Measurements from ENCODE around the gene LPGAT1.

The LPGAT1 gene

GRCh38 chr1:211808475-211808874 lies 22.1 kb downstream of the LPGAT1 start:
- Histone ChIP-seq H3K4me1 (no peaks in the 10 kb centered on the region), H3K4me3 (ENCODE audit: low read depth, low read length) (no peak overlapping the region), H3K36me3 (peaks cover 4% of the 10 kb centered on the region), H3K9me3 (no peaks in the 10 kb centered on the region; the same call in 1 of the 2 replicates), H3K27me3 (no peaks in the 10 kb centered on the region)
- DNase-seq: no peak
- TF ChIP-seq CTCF (IDR thresholded peaks at IDR 0.05; ENCODE audit: low read depth, low read length): no peak

DNA sequence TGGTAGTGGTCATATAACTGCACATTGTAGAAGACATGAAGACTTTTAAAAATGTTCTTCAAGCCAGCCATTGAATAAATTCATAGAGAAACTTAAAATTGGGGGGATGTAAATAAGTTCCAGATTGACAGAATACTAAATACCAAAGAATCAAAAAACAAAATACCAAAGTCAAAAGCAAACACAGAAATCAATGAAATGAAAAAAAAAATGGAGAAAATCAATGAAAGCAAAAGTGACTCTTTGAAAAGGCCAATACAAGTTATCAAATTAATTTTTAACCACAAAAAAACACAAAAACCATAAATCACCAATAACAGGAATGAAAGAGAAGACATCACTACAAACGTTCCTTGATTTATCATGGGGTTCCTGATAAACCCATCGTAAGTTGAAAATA lies 25.6 kb downstream of the LPGAT1 start:
- DNase-seq: no peak
- Histone ChIP-seq H3K9me3 (peaks cover 3% of the 10 kb centered on the region; the same call in 1 of the 2 replicates), H3K4me1 (no peaks in the 10 kb centered on the region), H3K4me3 (ENCODE audit: low read depth, low read length) (no peak overlapping the region), H3K36me3 (peaks cover 4% of the 10 kb centered on the region), H3K27me3 (no peaks in the 10 kb centered on the region)
- no peak for TF ChIP-seq CTCF (IDR thresholded peaks at IDR 0.05; ENCODE audit: low read depth, low read length)

DNA sequence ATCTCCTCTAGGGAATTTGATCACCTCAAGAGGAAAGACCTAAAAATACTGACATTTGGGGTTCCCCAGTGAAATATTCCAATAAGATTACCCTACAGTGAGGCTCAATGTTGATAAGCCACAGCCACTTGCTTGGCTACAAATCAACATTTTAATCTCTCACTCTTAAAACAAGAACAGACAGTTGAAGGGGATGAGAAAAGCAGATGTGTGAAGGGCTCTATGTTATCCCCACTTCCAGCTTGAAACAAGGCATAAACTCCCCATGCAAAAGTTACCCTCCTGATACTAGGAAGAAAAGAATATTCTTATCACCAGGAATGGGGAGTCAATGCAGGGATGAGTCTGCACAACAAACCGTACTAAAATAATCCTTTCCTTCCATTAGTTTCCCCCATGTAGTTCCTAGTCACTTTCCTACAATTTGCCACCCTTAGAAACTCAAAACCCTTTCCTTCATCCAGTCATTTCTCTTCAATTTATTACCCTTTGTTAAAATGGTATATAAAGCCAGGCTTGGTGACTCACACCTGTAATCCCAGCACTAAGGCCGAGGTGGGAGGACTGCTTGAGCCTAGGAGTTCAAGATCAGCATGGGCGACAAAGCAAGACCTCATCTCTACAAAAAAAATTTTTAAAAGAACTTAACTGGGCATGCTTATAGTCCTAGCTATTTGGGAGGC lies 29.5 kb downstream of the LPGAT1 start:
- H3K27me3 ChIP-seq: no peaks in the 10 kb centered on the region
- DNase-seq: no peak
- H3K4me3 ChIP-seq (ENCODE audit: low read depth, low read length): no peak overlapping the region
- H3K9me3 ChIP-seq: peaks cover 3% of the 10 kb centered on the region; the same call in 1 of the 2 replicates
- no peak for TF ChIP-seq CTCF (IDR thresholded peaks at IDR 0.05; ENCODE audit: low read depth, low read length)
- H3K4me1 ChIP-seq: no peaks in the 10 kb centered on the region
- peaks cover 4% of the 10 kb centered on the region for H3K36me3 ChIP-seq

DNA sequence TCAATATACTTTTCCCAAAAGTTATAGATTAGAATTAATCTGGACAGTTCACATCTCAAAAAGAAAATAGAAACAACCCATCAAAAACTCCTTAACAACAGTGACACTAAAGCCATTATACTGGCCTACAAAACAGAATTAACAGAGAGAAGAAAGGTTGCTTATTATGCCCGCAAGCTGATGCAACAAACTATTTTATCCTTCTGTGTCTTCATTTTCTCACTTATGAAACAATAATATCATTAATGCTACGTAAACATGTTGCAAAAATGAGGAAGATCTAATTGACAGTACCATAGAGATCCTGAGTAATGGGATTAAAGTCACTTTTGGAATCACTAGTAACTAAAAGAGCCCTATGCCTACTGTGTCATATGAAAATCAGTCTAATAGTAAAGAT lies 32.6 kb downstream of the LPGAT1 start:
- no peak for TF ChIP-seq CTCF (IDR thresholded peaks at IDR 0.05; ENCODE audit: low read depth, low read length)
- DNase-seq: no peak
- no peak overlapping the region for H3K4me3 ChIP-seq (ENCODE audit: low read depth, low read length)
- no peaks in the 10 kb centered on the region; the same call in 1 of the 2 replicates for H3K36me3 ChIP-seq
- H3K9me3 ChIP-seq: peaks cover 3% of the 10 kb centered on the region; the same call in 1 of the 2 replicates
- H3K4me1 ChIP-seq: no peaks in the 10 kb centered on the region
- no peaks in the 10 kb centered on the region for H3K27me3 ChIP-seq

- H3K4me3 ChIP-seq (ENCODE audit: low read depth, low read length): no peak overlapping the region
- no peaks in the 10 kb centered on the region for H3K27me3 ChIP-seq
- no peak for TF ChIP-seq CTCF (IDR thresholded peaks at IDR 0.05; ENCODE audit: low read depth, low read length)
- H3K36me3 ChIP-seq: peaks cover 11% of the 10 kb centered on the region
- DNase-seq: no peak
- H3K9me3 ChIP-seq: no peaks in the 10 kb centered on the region
- H3K4me1 ChIP-seq: no peaks in the 10 kb centered on the region; the same call in 1 of the 2 replicates
Observed at GRCh38 chr1:211791979-211792378, 38.6 kb downstream of the LPGAT1 start.

- H3K4me3 ChIP-seq (ENCODE audit: low read depth, low read length): no peak overlapping the region
- H3K4me1 ChIP-seq: no peaks in the 10 kb centered on the region; the same call in 1 of the 2 replicates
- H3K36me3 ChIP-seq: peaks cover 11% of the 10 kb centered on the region
- no peaks in the 10 kb centered on the region for H3K9me3 ChIP-seq
- TF ChIP-seq CTCF (IDR thresholded peaks at IDR 0.05; ENCODE audit: low read depth, low read length): no peak
- no peak for DNase-seq
- no peaks in the 10 kb centered on the region for H3K27me3 ChIP-seq
Observed at GRCh38 chr1:211789641-211790464, 40.7 kb downstream of the LPGAT1 start.
